Left renal pelvis (tissue), 4 donors: ENCODE measurements around the gene SLC17A3. TPM values are rescaled to one million over a fixed set of nuclear protein-coding genes. Genes with fewer than 3 reads are reported as not detected.

Experiments used
- DNase-seq, 4 donors: peaks; one replicate each; pipeline ENCODE4 v3.0.0-alpha.2; 2013; ENCODE audit warnings: low read depth in 4 of 4, low spot score in 3 of 4
- polyA plus RNA-seq, 4 donors: library from polyadenylated mRNA; unstranded; fragments of 120-200 nt; gene quantifications; one replicate each; pipeline ENCODE4 v1.2.1, GENCODE V29; 2013; ENCODE audit not compliant: insufficient read length in 4 of 4

The SLC17A3 gene, protein sequence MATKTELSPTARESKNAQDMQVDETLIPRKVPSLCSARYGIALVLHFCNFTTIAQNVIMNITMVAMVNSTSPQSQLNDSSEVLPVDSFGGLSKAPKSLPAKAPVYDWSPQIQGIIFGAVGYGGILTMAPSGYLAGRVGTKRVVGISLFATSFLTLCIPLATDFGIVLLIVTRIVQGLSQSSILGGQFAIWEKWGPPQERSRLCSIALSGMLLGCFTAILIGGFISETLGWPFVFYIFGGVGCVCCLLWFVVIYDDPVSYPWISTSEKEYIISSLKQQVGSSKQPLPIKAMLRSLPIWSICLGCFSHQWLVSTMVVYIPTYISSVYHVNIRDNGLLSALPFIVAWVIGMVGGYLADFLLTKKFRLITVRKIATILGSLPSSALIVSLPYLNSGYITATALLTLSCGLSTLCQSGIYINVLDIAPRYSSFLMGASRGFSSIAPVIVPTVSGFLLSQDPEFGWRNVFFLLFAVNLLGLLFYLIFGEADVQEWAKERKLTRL
- polyA plus RNA-seq = under 1 TPM in 3 of 4 donors, not detected in 1; 0.29 to 0.93 (median 0.89) TPM

DNA sequence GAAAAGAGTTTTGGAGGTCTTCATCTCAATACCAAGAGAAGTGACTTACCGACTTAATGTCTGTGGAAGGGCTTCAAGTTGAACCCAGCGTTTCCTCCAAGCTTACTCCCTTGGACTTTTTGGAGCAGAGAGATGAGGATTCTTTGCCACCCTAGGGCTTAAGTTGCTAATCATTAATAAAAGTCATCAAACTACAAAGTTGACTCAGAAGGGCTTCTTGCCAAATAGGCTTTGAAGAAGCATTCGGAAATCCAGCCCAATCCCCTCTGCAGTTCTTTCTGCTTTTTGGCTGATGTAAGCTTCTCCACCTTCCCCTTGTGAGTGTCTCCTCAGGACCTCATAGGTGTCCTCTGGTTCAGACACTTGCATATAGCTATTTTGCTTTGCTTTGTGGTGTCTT lies at the start of gene SLC17A3:
SLC17A3 (minus strand) TSS at position 126 of the 400 bp plus-strand sequence. CDS start 5,856 bp downstream, outside the sequence.
- no peak for DNase-seq

DNA sequence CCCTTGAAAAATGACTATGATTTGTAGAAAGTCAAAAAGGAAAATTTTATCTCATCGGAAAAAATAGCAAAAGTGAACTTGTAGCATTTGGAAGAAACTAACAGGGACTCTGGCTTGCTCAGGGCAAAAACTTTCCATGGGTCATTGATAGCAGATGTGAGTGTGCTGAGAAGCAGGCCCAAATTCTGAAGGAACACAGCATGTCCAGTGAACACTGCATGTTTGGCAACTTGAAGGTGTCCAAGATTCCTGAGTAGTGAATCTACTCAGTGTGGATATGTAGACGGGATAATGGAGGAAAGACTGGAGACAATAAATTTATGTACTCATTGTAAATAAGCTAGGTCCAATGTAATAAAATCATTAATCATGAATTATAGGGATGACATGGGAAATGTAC lies 48.3 kb upstream of the SLC17A3 start:
- DNase-seq = no peak

DNA sequence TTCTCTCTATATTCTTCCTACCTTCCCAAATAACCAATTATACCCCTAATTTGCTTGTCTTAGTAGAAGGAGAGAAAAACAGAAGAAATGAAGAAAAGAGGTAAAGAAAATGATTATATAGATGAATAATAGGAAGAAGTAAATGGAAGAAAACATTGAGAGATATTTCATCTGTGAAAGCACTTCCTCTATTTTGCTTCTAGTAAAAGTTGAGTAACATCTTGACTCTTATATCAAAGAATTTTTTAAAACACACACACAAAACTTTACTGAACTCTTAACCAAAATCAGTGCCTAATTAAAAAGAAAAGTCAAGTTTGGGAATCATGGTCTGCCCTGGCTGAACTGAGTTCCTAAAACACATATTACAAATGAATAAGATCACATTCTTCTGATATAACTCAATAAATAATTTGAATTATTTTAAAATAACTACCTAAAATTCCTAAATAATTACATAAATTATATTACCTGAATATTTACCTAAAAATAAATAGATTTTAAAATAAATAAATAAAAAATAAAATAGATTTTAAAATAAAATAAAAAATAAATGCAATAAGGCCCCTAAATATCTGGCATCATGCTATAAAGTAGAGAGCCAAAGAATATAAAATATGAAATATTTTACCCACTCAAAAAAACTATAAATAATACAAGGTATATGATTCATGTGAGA lies 47.6 kb upstream of the SLC17A3 start:
- DNase-seq = no peak

DNA sequence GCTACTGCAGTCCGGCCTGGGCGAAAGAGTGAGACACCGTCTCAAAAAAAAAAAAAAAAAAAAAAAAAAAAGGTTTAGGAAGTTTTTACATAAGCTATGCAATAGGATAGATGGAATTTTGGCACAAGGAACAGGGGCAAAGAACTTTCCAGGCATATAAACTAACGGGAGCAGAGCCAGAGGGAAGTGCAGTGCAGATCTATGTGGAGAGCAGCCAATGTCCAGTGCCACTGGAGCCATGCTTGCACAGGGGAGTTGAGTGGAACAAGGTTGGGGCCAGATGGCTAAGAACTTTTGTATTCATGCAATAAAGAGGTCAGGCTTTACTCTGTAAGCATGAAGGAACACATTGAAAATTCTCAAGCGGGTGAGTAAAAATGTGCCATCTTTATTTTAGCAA lies 45.6 kb upstream of the SLC17A3 start:
- no peak for DNase-seq

DNA sequence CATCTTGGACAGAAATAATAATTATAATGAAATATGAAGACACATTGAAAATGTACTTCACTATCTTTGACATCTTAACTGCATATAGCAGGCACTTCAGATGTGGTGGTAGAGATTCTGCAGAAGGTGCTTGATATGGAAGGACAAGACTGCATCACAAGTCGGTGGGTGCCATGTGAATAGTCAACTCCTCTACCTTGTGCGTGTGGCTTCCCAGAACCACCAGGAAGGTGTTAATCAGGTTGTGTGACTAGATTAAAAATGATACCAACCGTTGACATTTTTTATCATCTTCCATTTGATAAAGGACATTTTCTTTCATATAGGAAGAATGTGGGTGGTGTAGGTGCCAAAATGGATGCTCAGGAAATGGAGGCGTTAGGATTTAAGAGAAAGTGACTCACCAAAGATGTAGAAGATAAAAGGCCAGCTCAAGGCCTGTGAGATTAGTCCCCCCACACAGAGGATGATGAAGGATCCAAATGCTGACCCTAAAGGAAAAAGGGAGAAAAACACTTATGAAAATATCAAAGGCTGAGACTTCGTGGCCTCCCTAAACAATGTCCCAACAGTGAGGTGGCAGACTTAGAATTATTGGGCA lies 44.1 kb upstream of the SLC17A3 start:
- no peak for DNase-seq

DNA sequence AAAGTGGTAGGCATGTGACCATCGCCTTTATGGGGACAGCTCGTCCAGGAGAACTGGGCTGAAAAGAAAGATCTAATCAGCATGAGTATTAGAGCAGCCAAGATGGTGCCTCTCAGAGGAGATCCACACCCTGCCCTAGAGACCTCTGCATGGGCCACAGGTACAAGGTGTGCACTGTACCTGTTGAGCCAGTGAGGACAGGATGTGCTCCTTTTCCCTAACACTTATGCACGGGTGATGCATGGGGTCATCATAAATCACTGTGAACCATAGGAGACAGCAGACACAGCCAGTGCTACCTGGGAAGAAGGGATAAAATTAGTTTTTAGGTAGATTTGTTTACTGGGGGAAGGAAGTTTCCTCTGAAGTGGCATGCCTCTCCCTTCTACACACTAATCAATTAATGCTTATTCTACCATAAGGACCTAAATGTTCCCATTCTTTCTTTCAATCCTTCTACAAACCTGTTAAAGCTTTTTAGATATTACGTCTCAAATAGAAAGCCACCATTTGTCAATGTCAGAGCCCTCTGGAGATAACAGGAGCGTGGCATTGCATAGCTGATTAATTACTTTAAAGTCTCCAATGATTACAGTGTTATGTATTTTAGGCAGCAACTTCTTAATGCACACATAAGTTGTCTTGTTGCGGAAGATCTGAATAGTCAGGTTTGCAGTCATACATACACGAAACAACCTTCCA lies 42.9 kb upstream of the SLC17A3 start:
- no peak for DNase-seq

DNA sequence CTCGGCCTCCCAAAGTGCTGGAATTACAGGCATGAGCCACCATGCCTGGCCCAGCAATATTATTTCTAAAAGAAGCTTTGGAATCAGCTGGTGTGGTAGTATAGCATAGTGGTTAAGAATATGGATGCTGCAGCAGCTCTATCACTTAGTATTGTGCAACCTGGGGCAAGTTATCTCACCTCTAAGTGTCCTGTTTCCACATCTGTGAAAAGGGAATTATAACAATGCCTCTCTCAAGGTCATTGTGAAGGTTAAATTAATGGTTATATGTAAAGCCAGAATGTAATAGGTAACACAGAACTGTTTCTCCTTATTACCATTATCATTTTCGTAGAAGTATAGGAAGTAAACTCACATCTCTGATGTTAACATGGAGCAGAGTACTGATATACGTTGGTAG lies 42.3 kb upstream of the SLC17A3 start:
- DNase-seq = no peak

DNA sequence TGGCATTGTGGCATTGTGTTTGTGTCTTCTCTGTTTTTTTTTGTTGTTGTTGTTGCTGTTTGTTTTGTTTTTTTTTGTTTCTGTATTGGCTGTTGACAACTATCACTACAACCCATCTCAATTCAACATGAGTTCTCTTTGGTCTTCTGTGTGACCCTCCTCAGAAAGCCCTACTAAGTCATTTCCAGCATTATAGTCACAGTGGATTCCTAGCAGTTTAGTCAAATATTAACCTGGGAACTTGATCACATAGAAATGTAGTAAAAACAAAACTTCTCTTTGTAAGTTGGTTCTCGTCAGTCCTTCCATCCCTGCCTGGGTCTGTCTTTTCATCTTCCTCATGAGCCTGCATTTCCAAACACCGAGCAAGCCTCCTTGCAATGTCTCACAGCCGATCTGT lies 39.7 kb upstream of the SLC17A3 start:
- no peak for DNase-seq

DNA sequence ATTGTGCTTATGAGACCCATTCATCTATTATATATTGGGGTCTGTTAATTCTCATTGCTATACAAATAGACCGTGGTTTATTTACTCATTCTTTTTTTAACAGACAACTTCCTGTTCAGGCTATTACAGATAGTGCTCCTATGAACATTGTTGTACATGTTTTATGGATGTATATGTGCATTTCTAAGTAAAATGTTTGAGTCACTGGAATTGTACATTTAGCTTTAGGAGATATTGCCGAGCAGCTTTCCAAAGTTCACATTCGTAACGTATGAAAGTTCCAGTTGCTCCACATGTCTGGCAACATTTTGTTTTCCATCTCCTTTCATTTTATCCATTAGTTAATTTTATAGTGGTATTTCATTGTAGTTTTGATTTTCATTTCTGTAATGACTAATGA lies 37.3 kb upstream of the SLC17A3 start:
- DNase-seq = no peak

DNA sequence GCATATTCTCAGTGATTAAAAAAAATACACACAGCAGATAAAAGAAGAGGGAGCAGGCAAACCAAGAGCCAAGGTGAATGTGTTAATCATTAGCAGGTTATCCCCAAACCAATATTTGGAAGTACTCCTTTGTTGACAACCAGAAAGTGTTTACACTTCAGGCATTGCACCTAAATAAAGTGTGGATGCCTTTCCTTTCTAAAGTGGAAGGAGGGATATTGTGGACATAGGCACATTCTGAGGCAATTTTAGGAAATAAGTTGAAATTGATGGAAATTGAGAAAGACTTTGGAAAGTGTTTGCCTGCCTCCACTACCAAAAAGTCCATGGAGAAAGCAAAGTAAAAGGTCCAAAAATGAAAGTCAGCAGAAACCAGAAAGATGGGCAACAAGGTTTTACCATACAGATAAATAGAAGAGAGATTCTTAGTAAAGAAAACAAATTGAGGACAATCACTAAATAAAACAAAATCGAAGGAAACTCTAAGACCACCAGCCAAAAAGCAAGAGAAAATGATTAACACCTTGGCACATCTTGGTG lies 33.5 kb upstream of the SLC17A3 start:
- no peak for DNase-seq

DNA sequence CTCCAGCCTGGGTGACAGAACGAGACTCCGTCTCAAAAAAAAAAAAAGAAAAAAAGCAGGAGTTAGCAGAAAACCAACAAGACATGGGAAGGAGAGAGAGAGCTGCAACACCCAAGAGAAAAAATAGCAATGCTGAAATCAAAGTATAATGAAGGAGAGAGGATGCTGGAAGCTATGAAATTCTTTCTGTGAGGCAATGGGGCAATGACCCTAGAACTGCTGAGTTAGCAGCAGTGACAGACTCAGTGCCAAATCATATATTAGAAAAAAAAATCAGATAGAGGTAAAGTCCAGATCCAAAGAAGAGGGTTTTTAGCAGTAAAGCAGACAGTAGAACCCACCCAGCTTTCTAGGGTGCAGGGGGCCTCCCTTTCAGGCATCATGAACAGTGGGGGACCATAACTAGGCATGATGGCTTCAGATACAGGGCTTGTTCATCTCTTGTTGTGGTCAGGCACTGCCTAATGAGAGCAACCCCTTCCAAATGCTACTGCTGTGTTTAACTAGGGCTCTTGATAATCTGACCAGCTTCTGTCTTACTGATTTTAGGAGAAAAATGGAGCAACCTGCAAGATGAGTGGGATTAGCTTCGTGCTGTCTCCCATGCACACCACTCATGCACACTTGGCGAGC lies 29.5 kb upstream of the SLC17A3 start:
- DNase-seq = no peak

DNA sequence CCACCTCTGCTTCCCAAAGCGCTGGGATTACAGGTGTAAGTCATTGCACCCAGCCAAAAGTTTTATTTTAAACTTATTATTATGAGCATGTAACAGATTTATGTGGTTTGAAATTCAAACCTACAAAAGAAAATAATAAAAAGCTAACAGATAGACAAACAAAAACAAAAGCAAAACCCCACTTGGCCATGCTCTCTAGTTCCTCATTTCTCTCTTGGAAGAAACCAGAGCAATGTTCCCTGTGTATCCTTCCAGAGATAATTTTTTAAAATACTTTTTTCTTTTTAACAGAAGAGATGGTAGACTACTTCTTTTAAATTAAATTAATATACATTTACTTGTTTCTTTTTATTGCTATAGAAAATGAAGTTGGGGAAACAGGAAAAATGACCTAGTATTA lies 28.0 kb upstream of the SLC17A3 start:
- DNase-seq = no peak

DNA sequence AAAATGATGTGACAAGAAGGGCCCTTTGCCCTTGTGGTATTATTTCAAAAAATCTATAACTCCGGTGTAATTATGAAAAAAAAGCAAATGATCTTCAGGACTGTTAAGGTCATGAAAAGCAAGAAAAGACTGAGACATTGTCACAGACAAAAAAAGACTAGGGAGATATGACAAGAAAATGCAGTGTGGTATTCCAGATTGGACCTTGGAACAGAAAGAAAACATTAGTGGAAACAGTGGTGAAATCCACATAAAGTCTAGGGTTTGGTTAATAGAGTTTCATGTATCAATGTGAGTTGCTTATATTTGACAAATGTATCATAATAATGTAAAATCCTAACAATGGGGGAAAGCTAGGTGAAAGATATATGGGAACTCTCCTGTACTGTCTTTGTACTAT lies 26.8 kb upstream of the SLC17A3 start:
- DNase-seq = no peak

DNA sequence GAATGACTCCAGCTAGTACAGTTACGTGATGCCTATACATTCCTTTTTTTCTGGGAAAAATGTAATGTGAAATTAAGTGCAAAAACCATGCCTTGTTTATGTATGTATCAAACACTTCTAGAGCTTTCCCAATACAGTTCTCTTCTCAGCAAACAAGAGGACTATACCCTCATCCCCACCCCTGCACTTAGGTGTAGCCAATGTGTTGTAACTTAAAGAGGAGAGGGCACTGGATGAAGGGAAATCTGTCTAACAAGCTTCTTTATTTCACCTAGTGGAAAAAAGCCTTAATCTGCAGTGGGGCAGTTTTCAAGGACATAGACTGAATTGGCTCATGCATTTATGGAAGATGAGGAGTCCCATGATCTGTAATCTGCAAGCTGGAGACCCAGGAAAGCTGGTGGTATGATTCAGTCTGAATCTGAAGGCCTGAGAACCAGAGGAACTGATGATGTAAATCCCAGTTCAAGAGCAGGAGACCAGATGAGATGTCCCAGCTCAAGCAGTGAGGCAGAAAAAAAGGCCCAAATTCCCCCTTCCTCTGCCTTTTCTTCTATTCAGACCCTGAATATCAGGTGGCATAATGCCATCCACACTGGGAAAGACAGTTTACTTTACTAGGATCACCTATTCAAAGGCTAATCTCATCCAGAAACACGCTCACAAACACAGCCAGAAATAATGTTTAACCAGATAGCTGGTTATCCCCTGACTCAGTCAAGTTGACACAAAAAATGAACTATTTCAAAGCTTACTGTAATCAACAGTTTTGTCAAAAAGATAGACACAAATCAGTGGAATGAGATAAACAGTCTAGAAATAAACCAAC lies 25.8 kb upstream of the SLC17A3 start:
- DNase-seq = no peak

DNA sequence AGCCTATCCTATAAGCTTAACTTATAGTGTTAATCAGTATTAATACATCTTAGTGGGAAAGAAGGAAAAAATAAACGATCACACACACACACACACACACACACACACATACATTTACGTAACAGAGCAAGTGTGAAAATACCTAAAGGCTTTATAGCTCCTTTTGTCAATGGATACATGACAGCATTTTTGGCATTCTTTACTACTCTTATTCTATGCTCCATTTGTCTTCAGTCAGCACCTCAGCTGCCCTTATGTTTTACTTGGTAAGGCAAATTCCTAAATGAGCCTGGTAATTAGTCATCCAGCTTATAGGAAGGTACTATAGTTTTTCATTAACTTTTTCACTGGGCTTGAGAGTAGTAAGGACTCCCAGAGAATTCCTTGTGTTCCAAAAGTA lies 25.1 kb upstream of the SLC17A3 start:
- DNase-seq = peak in 2 of 4 donors; percentile 20 to 30

DNA sequence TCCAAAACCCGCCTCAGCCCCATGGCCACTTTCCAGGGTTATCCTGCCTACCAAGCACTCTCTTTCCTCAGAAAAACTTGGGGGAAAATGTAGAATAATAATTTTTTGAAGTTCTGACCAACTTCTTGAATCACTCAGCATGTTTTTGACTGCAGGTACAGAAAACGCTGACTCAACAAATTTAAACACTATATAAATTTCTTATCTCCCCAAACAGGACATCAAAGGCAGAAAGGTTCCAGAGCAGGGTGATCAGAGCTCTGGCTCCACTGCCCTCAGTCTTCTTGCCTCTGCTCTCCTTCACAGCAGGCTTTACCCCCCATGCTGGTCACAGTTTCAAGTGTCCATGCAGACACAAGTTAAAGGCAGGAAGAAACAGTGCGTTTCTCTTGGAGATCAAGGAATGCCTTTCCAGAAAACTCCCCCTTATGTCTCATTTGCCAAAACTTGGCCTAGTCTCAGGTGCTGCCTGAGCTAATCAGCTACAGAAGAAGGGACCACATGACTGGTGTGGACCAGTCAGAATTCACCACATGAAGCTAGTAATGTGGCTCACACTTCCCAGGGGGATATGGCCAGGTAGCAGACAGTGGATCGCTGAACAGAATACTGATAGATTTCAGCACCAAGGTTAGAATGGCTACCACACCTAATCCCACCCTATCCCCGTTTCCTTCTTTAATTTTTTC lies 24.4 kb upstream of the SLC17A3 start:
- DNase-seq = no peak

DNA sequence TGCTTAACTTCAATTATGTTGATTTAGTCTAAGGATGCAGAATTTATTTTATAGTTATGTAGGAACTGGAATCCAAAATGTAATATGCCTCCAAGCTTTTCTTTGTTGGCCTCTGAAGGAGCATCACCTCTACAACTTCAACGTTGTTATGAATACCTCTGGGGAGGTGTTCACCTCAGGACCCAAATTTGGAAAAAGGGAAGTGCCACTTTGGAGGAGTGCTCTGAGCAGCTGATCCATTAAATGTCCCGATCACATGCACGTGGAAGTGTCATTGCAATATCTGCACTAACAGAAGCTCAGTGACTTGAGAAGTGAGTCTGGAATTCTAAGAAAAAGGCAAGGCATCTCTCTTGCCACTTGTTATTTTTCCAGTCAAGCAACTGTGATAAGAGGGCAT lies 22.2 kb upstream of the SLC17A3 start:
- DNase-seq = no peak

DNA sequence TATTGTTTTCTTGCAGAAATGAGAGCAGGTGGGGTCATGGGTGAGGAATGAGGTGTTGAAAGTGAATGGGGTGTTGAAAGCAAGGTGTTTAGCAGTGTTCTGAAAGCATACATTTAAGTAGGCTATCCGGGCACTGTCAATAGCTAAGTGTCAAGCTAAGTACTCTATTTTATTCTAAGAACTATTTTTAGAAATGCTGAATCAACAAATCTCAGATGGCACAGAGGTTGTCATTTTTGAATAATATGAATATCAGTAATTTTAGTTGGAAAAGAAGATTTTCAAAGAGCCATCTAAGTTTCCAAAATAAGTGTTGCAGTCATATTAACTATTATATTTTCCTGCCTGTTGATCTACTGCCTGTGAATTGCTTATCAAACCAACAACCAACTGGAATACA lies 21.7 kb upstream of the SLC17A3 start:
- DNase-seq = no peak

DNA sequence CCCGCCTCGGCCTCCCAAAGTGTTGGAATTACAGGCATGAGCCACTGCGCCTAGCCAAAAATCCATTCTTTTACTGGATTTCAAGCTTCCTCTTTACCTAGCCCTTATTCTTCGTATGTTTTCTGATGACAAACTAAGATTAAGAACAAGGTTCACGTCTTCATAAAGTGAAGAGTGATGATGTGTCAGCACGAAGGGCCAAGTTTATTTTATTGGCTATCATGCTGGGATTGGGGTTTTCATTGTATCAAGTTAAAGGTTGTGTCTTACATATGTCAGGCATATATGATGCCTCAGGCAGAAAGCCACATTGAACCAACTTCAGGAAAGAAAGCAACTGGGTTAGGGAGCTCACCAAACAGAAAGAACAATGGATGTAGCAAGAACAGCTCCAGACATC lies 19.7 kb upstream of the SLC17A3 start:
- DNase-seq = no peak
